Ecto neural progenitor cell (in vitro differentiated cells): ENCODE results near the gene FILIP1L.

Experiments used
- DNase-seq: peaks from one replicate; pipeline ENCODE4 v3.0.0-alpha.2; 2018; ENCODE audit warnings: low spot score

FILIP1L gene

GRCh38 chr3:99891610-99892285, 222.6 kb downstream of the FILIP1L start:
- DNase-seq: no peak

- no peak for DNase-seq
Observed at GRCh38 chr3:99885851-99886250, 228.4 kb downstream of the FILIP1L start.

GRCh38 chr3:99885085-99885484, 229.2 kb downstream of the FILIP1L start:
- DNase-seq: no peak

GRCh38 chr3:99884484-99884883, 229.8 kb downstream of the FILIP1L start:
- no peak for DNase-seq

- DNase-seq: no peak
Observed at GRCh38 chr3:99883693-99884092, 230.6 kb downstream of the FILIP1L start.

- DNase-seq: no peak
Observed at GRCh38 chr3:99883138-99883461, 231.2 kb downstream of the FILIP1L start.

GRCh38 chr3:99882436-99883137, 231.7 kb downstream of the FILIP1L start:
- no peak for DNase-seq

GRCh38 chr3:99881121-99881524, 233.2 kb downstream of the FILIP1L start:
- DNase-seq: no peak

GRCh38 chr3:99879275-99879674, 235.0 kb downstream of the FILIP1L start:
- DNase-seq: no peak

- DNase-seq: no peak
Observed at GRCh38 chr3:99878005-99878404, 236.3 kb downstream of the FILIP1L start.

GRCh38 chr3:99877031-99877579, 237.2 kb downstream of the FILIP1L start:
- no peak for DNase-seq

GRCh38 chr3:99875929-99876841, 238.1 kb downstream of the FILIP1L start:
- peak; percentile 91 for DNase-seq

GRCh38 chr3:99875581-99875928, 238.7 kb downstream of the FILIP1L start:
- no peak for DNase-seq

- DNase-seq: no peak
Observed at GRCh38 chr3:99874237-99875002, 239.9 kb downstream of the FILIP1L start.

GRCh38 chr3:99873269-99874102, 240.8 kb downstream of the FILIP1L start:
- DNase-seq: no peak

- no peak for DNase-seq
Observed at GRCh38 chr3:99872923-99873254, 241.4 kb downstream of the FILIP1L start.

- no peak for DNase-seq
Observed at GRCh38 chr3:99871231-99872045, 242.9 kb downstream of the FILIP1L start.

- DNase-seq: no peak
Observed at GRCh38 chr3:99870712-99871111, 243.6 kb downstream of the FILIP1L start.

- DNase-seq: no peak
Observed at GRCh38 chr3:99869621-99870020, 244.7 kb downstream of the FILIP1L start.

GRCh38 chr3:99868311-99868646, 246.0 kb downstream of the FILIP1L start:
- DNase-seq: no peak
